OCI-LY3 (cell line): Measurements from ENCODE around the gene FZD4.

ENCODE experiments used
- H2AFZ ChIP-seq: fragments of 200-600, 300-600 bp; shearing (Covaris generic); 2 replicates; pipeline ENCODE4 v1.6.0; 2014; ENCODE audit warnings: antibody characterized with exemption, low read depth, low read length
- H3K27ac ChIP-seq: fragments of 200-600, 300-600 bp; sonication (generic); 2 replicates; pipeline ENCODE4 v1.5.1; 2014; ENCODE audit warnings: mild to moderate bottlenecking, low read length, moderate library complexity, mixed read lengths
- H3K27me3 ChIP-seq: fragments of 200-600, 300-600 bp; sonication (generic); 2 replicates; pipeline ENCODE4 v1.6.1; 2014; ENCODE audit warnings: low read depth, low read length, mixed read lengths
- H3K36me3 ChIP-seq: fragments of 200-600, 300-600 bp; sonication (generic); replicated peaks from 2 replicates; pipeline ENCODE3; 2014; ENCODE audit warnings: low read depth, low read length, mixed read lengths
- H3K4me1 ChIP-seq: fragments of 300-600, 200-600 bp; sonication (generic); 2 replicates; pipeline ENCODE4 v1.6.1; 2014; ENCODE audit warnings: low read length, mixed read lengths
- H3K4me2 ChIP-seq: fragments of 200-600, 300-600 bp; sonication (generic); 2 replicates; pipeline ENCODE4 v1.6.1; 2014; ENCODE audit warnings: low read length, mixed read lengths
- H3K4me3 ChIP-seq: fragments of 300-600, 200-600 bp; sonication (generic); 2 replicates; pipeline ENCODE4 v1.5.1; 2014; ENCODE audit warnings: antibody characterized with exemption, mild to moderate bottlenecking, low read length, moderate library complexity
- H3K79me2 ChIP-seq: fragments of 300-600, 200-600 bp; shearing (Covaris generic); 2 replicates; pipeline ENCODE4 v1.6.1; 2014; ENCODE audit warnings: mild to moderate bottlenecking, low read length, mixed read lengths
- H3K9ac ChIP-seq: fragments of 300-600, 200-600 bp; shearing (Covaris generic); 2 replicates; pipeline ENCODE4 v1.6.0; 2014; ENCODE audit warnings: mild to moderate bottlenecking, low read length, moderate library complexity
- H3K9me3 ChIP-seq: fragments of 200-600, 300-600 bp; shearing (Covaris generic); 2 replicates; pipeline ENCODE4 v1.6.1; 2014; ENCODE audit warnings: low read length, mixed read lengths; ENCODE audit not compliant: insufficient read depth
- H4K20me1 ChIP-seq: fragments of 200-600, 300-600 bp; sonication (generic); 2 replicates; pipeline ENCODE4 v1.6.1; 2016; ENCODE audit warnings: low read length, mixed read lengths; ENCODE audit not compliant: insufficient read depth
- CTCF ChIP-seq: fragments of 200-600, 300-600 bp; sonication (generic); IDR thresholded peaks from 2 replicates; pipeline ENCODE4 v1.5.1; 2014; ENCODE audit warnings: antibody characterized with exemption, low read length, low read depth
- EZH2phosphoT487 ChIP-seq: fragments of 200-600 bp; shearing (Covaris generic); IDR thresholded peaks from 2 replicates; pipeline ENCODE4 v1.6.1; 2018; ENCODE audit warnings: antibody characterized with exemption, mixed run types, low read depth

FZD4 gene

GRCh38 chr11:86931548-86932258 lies 23.5 kb downstream of the FZD4 start:
- H3K9me3 ChIP-seq = no peaks in the 10 kb centered on the region
- no peak overlapping the region for H3K4me2 ChIP-seq
- H2AFZ ChIP-seq = no peak overlapping the region
- H3K79me2 ChIP-seq = no peaks in the 10 kb centered on the region
- no peaks in the 10 kb centered on the region; the same call in 1 of the 2 replicates for H3K4me1 ChIP-seq
- no peak overlapping the region for H3K27ac ChIP-seq
- no peaks in the 10 kb centered on the region for H3K27me3 ChIP-seq
- H3K4me3 ChIP-seq = no peak overlapping the region
- no peak overlapping the region for H3K9ac ChIP-seq
- no peaks in the 10 kb centered on the region for H4K20me1 ChIP-seq
- no peak for TF ChIP-seq CTCF
- no peak for TF ChIP-seq EZH2phosphoT487
- no peaks in the 10 kb centered on the region for H3K36me3 ChIP-seq

GRCh38 chr11:86930957-86931547 lies 24.1 kb downstream of the FZD4 start:
- H3K79me2 ChIP-seq = no peaks in the 10 kb centered on the region
- TF ChIP-seq EZH2phosphoT487 = no peak
- no peak for TF ChIP-seq CTCF
- no peaks in the 10 kb centered on the region for H4K20me1 ChIP-seq
- no peak overlapping the region for H2AFZ ChIP-seq
- H3K4me3 ChIP-seq = no peak overlapping the region
- no peaks in the 10 kb centered on the region; the same call in 1 of the 2 replicates for H3K4me1 ChIP-seq
- H3K9ac ChIP-seq = no peak overlapping the region
- no peaks in the 10 kb centered on the region for H3K27me3 ChIP-seq
- no peak overlapping the region for H3K4me2 ChIP-seq
- H3K27ac ChIP-seq = no peak overlapping the region
- no peaks in the 10 kb centered on the region for H3K9me3 ChIP-seq
- no peaks in the 10 kb centered on the region for H3K36me3 ChIP-seq

- Histone ChIP-seq H3K4me2 (no peak overlapping the region), H3K9ac (no peak overlapping the region), H3K79me2 (no peaks in the 10 kb centered on the region), H3K9me3 (no peaks in the 10 kb centered on the region), H2AFZ (no peak overlapping the region), H3K27me3 (no peaks in the 10 kb centered on the region), H4K20me1 (no peaks in the 10 kb centered on the region), H3K4me1 (no peaks in the 10 kb centered on the region; the same call in 1 of the 2 replicates), H3K4me3 (no peak overlapping the region), H3K36me3 (no peaks in the 10 kb centered on the region), H3K27ac (no peak overlapping the region)
- TF ChIP-seq CTCF = no peak
- no peak for TF ChIP-seq EZH2phosphoT487
These were observed 28.2 kb downstream of the FZD4 start for GRCh38 chr11:86926975-86927374.

GRCh38 chr11:86923999-86924766 lies 31.0 kb downstream of the FZD4 start:
- Histone ChIP-seq H3K4me2 (no peak overlapping the region), H3K9me3 (no peaks in the 10 kb centered on the region), H2AFZ (no peak overlapping the region), H3K4me3 (no peak overlapping the region), H3K27ac (no peak overlapping the region), H3K4me1 (no peaks in the 10 kb centered on the region), H3K79me2 (no peaks in the 10 kb centered on the region), H3K27me3 (no peaks in the 10 kb centered on the region), H3K36me3 (no peaks in the 10 kb centered on the region), H4K20me1 (no peaks in the 10 kb centered on the region), H3K9ac (no peak overlapping the region)
- TF ChIP-seq EZH2phosphoT487 (no peak), CTCF (no peak)
